GM19467 (cell line): ENCODE results near the gene SERPINA1.
"Not testable (repeated sequence)": the region's sequence is repeated elsewhere in the genome, so short reads cannot be mapped to it uniquely, and the experiment has no call there.

Source experiments
- ATAC-seq: cut with Tn5 transposase; IDR thresholded peaks from one replicate; pipeline ENCODE4 v1.9.1; 2021; ENCODE audit warnings: mild to moderate bottlenecking, moderate library complexity; ENCODE audit not compliant: unreplicated experiment

SERPINA1 gene

GRCh38 chr14:94372021-94372605 is 16.3 kb downstream of the SERPINA1 start:
- no peak for ATAC-seq

GRCh38 chr14:94370524-94370910 is 17.9 kb downstream of the SERPINA1 start:
- no peak for ATAC-seq

- not testable (repeated sequence) for ATAC-seq
These were observed 18.5 kb downstream of the SERPINA1 start for GRCh38 chr14:94369766-94370523.

GRCh38 chr14:94368956-94369355 is 19.4 kb downstream of the SERPINA1 start:
- ATAC-seq, result no peak

GRCh38 chr14:94368243-94368590 is 20.2 kb downstream of the SERPINA1 start:
- ATAC-seq, result no peak

- ATAC-seq, result no peak
These were observed 20.8 kb downstream of the SERPINA1 start for GRCh38 chr14:94367347-94368242.

GRCh38 chr14:94366146-94366915 is 22.1 kb downstream of the SERPINA1 start, which contains the start of gene SERPINA2:
TSS of gene SERPINA2 (minus strand) at chr14:94366698.
- no peak for ATAC-seq

- no peak for ATAC-seq
These were observed 22.8 kb downstream of the SERPINA1 start for GRCh38 chr14:94365624-94366023.

GRCh38 chr14:94364964-94365363 is 23.4 kb downstream of the SERPINA1 start:
- no peak for ATAC-seq

- ATAC-seq, result no peak
These were observed 24.4 kb downstream of the SERPINA1 start for GRCh38 chr14:94364037-94364436.

- ATAC-seq, result no peak
These were observed 25.2 kb downstream of the SERPINA1 start for GRCh38 chr14:94363151-94363624.

- ATAC-seq, result no peak
These were observed 25.7 kb downstream of the SERPINA1 start for GRCh38 chr14:94362614-94363133.

- ATAC-seq, result no peak
These were observed 26.7 kb downstream of the SERPINA1 start for GRCh38 chr14:94361682-94362081.

GRCh38 chr14:94360945-94361565 is 27.3 kb downstream of the SERPINA1 start:
- ATAC-seq, result no peak

GRCh38 chr14:94357166-94357565 is 31.2 kb downstream of the SERPINA1 start:
- ATAC-seq, result no peak

GRCh38 chr14:94356379-94357056 is 31.9 kb downstream of the SERPINA1 start:
- no peak for ATAC-seq

GRCh38 chr14:94355191-94355794 is 33.1 kb downstream of the SERPINA1 start:
- ATAC-seq, result no peak

- ATAC-seq, result no peak
These were observed 33.7 kb downstream of the SERPINA1 start for GRCh38 chr14:94354638-94355185.

- ATAC-seq, result not testable (repeated sequence)
These were observed 34.2 kb downstream of the SERPINA1 start for GRCh38 chr14:94354190-94354589.
